HG02981 (cell line): Measurements from ENCODE around the gene ALPK3.

Experiments
- ATAC-seq: cut with Tn5 transposase; IDR thresholded peaks from one replicate; pipeline ENCODE4 v1.9.1; 2021; ENCODE audit warnings: mild to moderate bottlenecking, moderate library complexity; ENCODE audit not compliant: unreplicated experiment

ALPK3 gene

DNA sequence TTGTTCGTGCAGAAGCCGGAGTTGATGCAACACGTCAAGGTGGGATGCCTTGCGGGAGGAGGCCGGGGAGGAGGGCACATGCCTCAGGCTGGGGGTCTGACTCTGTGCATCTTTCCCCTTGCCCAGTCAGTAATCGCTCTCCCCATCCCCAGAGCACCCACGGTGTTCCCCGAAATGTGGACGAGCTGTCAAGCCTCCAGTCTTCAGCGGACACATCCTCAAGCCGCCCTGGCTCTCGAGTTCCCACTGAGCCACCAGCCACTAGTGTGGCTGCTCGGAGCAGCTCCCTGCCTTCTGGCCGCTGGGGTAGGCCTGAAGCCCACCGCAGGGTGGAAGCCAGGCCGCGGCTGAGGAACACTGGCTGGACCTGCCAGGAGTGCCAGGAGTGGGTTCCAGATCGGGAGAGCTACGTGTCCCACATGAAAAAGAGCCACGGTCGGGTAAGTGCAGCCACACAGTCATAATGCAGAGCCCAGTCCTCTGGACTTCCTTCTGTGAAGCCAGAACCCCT lies 18.7 kb upstream of the ALPK3 start:
- ATAC-seq: no peak

DNA sequence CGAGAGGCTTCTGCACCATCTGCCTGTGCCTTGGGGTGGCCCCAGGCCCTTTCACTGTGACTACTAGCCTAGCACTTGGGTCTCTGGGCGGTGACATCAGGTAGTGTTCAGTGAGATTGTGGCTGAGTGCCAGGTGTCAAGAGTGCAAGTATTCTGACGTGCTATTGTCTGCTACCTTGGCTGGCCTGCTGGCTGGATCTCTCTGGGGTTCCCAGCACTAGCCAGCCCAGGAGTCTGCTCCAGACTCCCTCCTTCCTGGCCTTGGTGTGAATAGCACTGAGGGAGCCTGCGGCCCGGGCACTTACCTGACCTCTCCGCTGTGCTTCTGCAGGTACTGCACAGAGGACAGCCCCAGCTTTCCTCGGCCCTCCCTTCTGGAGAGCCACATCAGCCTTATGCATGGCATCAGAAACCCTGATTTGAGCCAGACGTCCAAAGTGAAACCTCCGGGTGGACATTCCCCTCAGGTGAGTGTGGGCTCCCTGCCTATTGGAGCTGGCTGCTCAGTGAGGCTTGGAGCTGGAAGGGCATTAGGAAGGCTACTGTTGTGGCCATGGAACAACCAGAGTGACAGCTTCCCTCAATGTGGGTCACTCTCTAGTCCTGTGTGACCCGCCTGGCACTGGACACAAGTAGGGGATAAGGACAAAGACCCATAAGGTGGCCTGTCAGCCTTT lies 17.5 kb upstream of the ALPK3 start:
- no peak for ATAC-seq

DNA sequence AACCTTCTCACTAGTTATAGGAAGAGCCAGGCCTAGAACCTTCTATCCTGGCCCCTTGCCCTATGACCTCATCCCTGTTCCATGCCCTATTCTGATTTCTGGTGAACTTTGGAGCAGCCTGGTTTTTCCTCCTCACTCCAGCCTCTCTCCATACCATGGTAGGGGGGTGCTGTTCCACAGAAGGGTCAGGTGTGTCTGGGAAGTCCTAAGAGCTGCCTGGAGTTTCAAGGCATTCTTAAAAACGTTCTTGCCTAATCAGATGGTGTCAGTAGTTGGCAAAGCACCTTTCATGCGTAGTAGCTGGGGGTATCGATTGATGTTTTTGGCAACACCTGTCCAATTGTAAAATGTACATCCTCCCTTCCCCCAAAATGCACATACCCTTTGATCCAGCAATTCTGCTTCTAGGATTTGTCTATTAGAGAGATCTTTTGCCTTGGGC lies 16.8 kb upstream of the ALPK3 start:
- ATAC-seq: no peak

- ATAC-seq: no peak
Observed at GRCh38 chr15:84804005-84804900, 12.9 kb upstream of the ALPK3 start.

- no peak for ATAC-seq
Observed at GRCh38 chr15:84805221-84805620, 11.9 kb upstream of the ALPK3 start.

- no peak for ATAC-seq
Observed at GRCh38 chr15:84807228-84807627, 9.9 kb upstream of the ALPK3 start.

DNA sequence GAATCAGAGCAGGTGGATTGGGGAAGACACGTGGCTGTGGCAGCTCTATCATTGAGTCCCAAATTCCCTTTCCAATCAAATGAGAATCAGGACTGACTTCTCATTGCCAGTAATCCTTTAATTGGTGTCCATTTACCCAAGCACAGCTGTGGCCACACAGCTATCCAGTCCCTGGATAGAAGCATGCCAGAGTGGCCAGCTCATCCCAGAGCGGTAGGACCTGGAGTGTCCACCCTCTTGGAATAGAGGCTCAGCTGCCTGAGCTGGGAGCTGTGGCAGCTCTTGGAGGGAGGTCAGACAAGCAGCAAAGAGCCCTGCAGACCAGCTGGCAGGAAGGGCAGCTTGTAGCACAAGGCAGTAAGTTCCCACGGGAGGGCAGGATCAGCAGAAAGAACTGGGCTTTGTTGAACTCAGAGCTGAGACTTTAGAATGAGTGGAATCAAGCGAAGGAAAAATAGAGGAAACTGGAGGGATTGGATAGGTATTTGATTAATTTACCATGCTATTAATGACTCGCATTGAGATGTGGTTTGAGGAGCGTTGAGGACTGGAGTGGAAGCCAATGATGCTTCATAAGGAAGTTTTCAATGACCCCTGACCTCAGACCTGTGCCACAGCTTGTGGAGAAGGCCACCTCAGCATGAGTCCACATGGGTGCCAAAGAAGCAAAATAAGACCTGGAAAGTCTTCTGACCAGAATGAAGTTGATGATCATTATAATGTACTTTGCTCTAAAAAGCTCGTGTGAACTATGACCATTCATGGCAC lies 6.9 kb upstream of the ALPK3 start:
- ATAC-seq: no peak

DNA sequence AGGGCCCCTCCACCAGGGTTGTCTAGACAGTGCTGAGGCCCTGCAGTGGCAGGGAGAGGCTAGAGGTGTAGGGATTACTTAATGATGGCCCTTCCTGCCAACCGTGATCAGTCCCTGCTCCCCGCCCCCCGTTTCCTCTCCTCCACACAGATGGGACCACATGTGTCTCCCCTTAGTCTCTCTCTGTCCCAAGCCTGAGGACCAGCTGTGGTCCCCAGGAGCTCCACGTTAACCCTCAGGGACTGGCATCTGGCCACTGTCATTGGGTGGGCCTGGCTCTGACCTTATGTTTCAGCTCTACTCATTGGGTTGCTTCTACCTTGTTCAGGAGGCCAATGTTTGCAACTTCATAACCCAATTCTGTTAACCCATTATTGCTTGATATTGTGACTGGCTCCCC lies 6.0 kb upstream of the ALPK3 start:
- no peak for ATAC-seq

- no peak for ATAC-seq
Observed at GRCh38 chr15:84811828-84812227, 5.3 kb upstream of the ALPK3 start.

DNA sequence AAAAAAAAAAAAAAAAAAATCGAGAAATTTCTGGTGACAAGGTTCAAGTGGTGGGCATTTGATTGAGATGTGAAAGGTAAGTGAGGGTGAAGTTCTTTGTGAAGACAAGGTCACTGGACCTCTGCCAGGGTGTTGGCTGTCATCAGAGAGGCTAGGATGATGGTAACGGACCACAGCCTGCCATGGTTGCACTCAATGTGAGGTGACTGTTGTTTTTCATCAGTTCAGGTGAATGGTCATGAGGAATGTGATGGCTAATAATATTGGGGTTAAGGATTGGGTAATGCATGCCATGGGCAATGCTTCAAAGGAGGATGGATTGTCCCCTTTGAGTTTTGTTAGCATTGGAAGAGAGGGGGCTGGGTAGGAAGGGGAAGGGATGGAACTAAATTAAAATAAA lies 4.3 kb upstream of the ALPK3 start:
- ATAC-seq: no peak

DNA sequence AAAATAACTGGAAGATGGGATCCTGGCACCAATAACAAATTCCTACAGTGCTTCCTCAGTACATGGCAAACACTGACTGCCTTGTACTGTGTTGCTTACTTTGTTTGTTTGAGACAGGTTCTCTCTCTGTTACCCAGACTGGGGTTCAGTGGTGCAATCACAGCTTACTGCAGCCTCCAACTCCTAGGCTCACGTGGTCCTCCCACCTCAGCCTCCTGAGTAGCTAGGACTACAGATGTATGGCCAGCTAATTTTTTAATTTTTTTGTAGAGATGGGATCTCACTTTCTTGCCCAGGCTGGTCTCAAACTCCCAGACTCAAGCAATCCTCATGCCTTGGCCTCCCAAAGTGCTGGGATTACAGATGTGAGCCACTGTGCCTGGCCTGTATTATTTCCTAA lies 3.7 kb upstream of the ALPK3 start:
- ATAC-seq: no peak

DNA sequence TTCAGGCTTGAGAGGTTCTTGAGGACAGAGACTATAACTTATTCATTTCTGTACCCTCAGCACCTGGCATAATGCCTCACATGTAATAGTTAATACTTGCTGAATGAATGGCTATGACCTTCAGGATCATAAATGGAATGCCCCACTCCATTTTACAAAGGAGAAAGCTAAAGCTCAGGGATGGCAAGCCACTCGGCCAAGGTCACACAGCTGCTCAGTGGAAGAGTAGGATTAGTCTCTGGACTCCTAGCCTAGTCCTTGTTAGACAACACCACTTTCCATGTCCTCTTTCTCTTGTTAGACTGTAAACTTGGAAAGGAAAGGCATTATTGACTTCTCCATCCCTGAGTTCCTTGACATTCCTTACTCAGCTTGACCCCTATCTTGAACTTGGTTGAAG lies 3.2 kb upstream of the ALPK3 start:
- no peak for ATAC-seq

DNA sequence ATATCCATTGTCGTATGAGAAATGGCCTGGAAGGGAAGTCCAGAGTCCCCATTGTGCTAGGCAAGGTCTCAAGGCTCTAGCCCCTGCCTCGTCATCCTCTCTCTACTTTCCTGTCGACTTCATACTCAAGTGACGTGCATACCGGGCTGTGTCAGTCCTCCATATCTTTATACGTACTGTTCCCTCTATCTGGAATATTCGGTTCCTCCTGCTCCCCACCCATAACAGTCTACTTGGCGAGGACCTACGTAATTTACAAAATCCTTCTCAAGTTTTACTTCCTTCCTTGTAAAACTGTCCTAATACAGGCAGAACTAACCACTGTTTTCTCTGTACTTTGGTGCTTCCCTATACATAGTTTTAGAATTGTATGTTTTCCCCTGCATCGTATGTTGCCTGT lies 2.2 kb upstream of the ALPK3 start:
- no peak for ATAC-seq

- ATAC-seq: no peak
Observed at GRCh38 chr15:84817466-84818081, 418 bp downstream of the ALPK3 start.

- ATAC-seq: no peak
Observed at GRCh38 chr15:84818261-84819131, 1.3 kb downstream of the ALPK3 start.

GRCh38 chr15:84819291-84819768 lies 2.2 kb downstream of the ALPK3 start:
- ATAC-seq: no peak

GRCh38 chr15:84819791-84820190 lies 2.6 kb downstream of the ALPK3 start:
- ATAC-seq: no peak

DNA sequence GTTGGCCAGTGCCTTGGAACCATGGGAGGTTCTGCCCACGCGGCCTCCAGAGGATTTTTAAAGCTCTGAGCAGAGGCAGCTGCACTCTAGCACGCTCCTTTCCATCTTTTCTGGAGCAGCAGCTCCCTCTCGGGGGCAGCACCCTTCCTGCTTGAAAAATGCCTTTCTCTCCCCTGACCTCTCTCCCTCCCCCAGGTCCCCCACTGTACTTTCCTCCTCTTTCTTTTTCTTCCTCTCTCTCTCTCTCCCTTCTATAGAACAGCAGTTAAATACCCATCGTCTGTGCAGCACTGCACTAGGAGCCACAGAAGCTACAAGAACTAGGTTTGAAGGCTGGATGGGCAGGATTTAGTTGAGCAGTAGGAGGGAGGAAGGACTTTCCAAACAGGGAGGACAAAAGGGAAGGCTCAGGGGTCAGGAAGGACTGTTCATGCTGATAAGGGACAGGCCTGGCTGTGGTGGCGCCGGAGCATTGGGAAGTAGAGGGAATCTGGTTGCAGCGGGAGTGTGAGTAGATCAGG lies 4.4 kb downstream of the ALPK3 start:
- no peak for ATAC-seq

GRCh38 chr15:84822653-84823281 lies 5.6 kb downstream of the ALPK3 start:
- no peak for ATAC-seq
